ENCODE data around the gene PI4K2B. TPM values are rescaled to one million over a fixed set of nuclear protein-coding genes. Genes with fewer than 3 reads are reported as not detected.

The PI4K2B gene
- total RNA-seq, 2 donors from 2014 or later, result 15.6 to 16.1 TPM

- Histone ChIP-seq H3K9me3 (ENCODE audit: control insufficient read depth, low read length) (peaks cover 30% of the 10 kb centered on the region), H3K27me3 (ENCODE audit: control insufficient read depth, insufficient read depth, low read length, poor library complexity, severe bottlenecking) (no peaks in the 10 kb centered on the region), H3K36me3 (ENCODE audit: control insufficient read depth, insufficient read depth, low read length) (no peaks in the 10 kb centered on the region), H3K4me1 (ENCODE audit: control insufficient read depth, insufficient read depth, low read length) (peaks cover 5% of the 10 kb centered on the region), H3K9ac (ENCODE audit: extremely low read depth, low read length, poor library complexity, severe bottlenecking) (no peak overlapping the region), H3K4me3 (ENCODE audit: low read length) (no peak overlapping the region), H3K27ac (ENCODE audit: low read depth, low read length) (no peak overlapping the region)
- H3K4me3 Mint-ChIP-seq, result no peak overlapping the region
- H3K9me3 Mint-ChIP-seq, result peaks cover 22% of the 10 kb centered on the region
- 89 to 100% methylated on average over 1 of the region's 1 CpG for WGBS, 2 experiments (ENCODE audit: insufficient coverage in 1 of 2, insufficient read length in 1 of 2)
- TF ChIP-seq, protein P1, sequence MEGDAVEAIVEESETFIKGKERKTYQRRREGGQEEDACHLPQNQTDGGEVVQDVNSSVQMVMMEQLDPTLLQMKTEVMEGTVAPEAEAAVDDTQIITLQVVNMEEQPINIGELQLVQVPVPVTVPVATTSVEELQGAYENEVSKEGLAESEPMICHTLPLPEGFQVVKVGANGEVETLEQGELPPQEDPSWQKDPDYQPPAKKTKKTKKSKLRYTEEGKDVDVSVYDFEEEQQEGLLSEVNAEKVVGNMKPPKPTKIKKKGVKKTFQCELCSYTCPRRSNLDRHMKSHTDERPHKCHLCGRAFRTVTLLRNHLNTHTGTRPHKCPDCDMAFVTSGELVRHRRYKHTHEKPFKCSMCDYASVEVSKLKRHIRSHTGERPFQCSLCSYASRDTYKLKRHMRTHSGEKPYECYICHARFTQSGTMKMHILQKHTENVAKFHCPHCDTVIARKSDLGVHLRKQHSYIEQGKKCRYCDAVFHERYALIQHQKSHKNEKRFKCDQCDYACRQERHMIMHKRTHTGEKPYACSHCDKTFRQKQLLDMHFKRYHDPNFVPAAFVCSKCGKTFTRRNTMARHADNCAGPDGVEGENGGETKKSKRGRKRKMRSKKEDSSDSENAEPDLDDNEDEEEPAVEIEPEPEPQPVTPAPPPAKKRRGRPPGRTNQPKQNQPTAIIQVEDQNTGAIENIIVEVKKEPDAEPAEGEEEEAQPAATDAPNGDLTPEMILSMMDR (conservative IDR thresholded peaks at IDR 0.05), result no peak
- DNase-seq, result peak; percentile 47
- H3K27ac Mint-ChIP-seq, result no peak overlapping the region
- H3K36me3 Mint-ChIP-seq (ENCODE audit: low read depth), result no peaks in the 10 kb centered on the region
- H3K4me1 Mint-ChIP-seq, result peaks cover 3% of the 10 kb centered on the region
- H3K27me3 Mint-ChIP-seq (ENCODE audit: insufficient read depth), result no peaks in the 10 kb centered on the region
These were observed 18.3 kb upstream of the PI4K2B start for GRCh38 chr4:25215511-25215910.

DNA sequence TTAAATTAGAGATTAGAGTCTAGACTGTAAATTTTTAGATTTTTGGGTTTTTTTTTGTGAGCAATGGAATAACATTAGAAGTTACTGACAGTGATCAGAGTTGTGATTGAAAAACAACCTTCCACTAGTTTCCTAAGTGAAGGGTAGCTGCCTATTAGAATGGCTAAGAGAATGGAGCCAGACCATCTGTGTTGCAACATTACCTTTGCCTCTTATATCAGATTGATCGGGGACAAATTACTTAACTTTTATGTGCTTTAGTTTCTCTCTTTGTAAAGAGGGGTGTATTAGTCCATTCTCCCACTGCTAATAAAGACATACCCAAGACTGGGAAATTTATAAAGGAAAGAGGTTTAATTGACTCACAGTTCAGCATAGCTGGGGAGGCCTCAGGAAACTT is 12.5 kb upstream of the PI4K2B start:
- no peak for DNase-seq
- no peaks in the 10 kb centered on the region for H3K27me3 ChIP-seq (ENCODE audit: control insufficient read depth, insufficient read depth, low read length, poor library complexity, severe bottlenecking)
- H3K27ac Mint-ChIP-seq, result no peak overlapping the region
- H3K9me3 ChIP-seq (ENCODE audit: control insufficient read depth, low read length), result peaks cover 52% of the 10 kb centered on the region
- no peaks in the 10 kb centered on the region for H3K27me3 Mint-ChIP-seq (ENCODE audit: insufficient read depth)
- no peak overlapping the region for H3K9ac ChIP-seq (ENCODE audit: extremely low read depth, low read length, poor library complexity, severe bottlenecking)
- no peak overlapping the region for H3K4me3 Mint-ChIP-seq
- H3K27ac ChIP-seq (ENCODE audit: low read depth, low read length), result no peak overlapping the region
- WGBS, 2 experiments (ENCODE audit: insufficient coverage in 1 of 2, insufficient read length in 1 of 2), result 100% methylated on average over 1 of the region's 1 CpG; no CpG with 5 or more reads in 1 of the 2 experiments
- H3K9me3 Mint-ChIP-seq, result peaks cover 55% of the 10 kb centered on the region
- TF ChIP-seq, protein P1 (conservative IDR thresholded peaks at IDR 0.05), result no peak
- H3K36me3 Mint-ChIP-seq (ENCODE audit: low read depth), result peaks cover 6% of the 10 kb centered on the region
- no peak overlapping the region for H3K4me3 ChIP-seq (ENCODE audit: low read length)
- no peaks in the 10 kb centered on the region for H3K4me1 Mint-ChIP-seq
- H3K36me3 ChIP-seq (ENCODE audit: control insufficient read depth, insufficient read depth, low read length), result no peaks in the 10 kb centered on the region
- H3K4me1 ChIP-seq (ENCODE audit: control insufficient read depth, insufficient read depth, low read length), result no peaks in the 10 kb centered on the region

DNA sequence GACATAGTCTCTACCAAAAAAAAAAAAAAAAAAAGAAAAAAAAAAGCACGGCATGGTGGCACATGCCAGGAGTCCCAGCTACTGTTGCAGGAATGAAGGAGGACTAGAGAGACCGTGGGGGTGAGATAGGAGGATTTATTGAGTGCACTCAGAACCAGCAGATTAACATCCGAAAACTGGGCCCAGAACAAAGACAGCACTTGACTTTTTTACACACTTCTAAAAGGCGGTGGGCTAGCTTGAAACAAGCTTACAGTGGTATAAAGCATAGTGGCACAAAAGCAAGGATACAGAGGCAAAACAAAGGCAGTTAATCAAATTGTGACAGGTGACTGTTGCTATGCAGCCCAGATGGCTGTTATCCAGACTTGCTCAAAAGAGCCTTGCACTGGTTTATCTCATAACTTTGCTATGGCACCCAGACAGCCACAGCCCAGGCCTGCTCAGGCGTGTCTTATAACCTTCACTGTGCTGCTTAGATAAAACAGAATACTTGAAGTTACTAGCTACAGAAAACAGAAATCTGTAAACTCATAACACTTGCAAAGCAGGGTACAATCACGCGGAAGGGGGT is 9.9 kb upstream of the PI4K2B start:
- H3K9me3 Mint-ChIP-seq, result peaks cover 68% of the 10 kb centered on the region
- no peak overlapping the region for H3K4me3 Mint-ChIP-seq
- 88 to 100% methylated on average over 3 to 7 of the region's 7 CpGs for WGBS, 2 experiments (ENCODE audit: insufficient coverage in 1 of 2, insufficient read length in 1 of 2)
- Histone ChIP-seq H3K36me3 (ENCODE audit: control insufficient read depth, insufficient read depth, low read length) (no peaks in the 10 kb centered on the region), H3K27me3 (ENCODE audit: control insufficient read depth, insufficient read depth, low read length, poor library complexity, severe bottlenecking) (no peaks in the 10 kb centered on the region), H3K9me3 (ENCODE audit: control insufficient read depth, low read length) (peaks cover 65% of the 10 kb centered on the region), H3K4me3 (ENCODE audit: low read length) (no peak overlapping the region), H3K4me1 (ENCODE audit: control insufficient read depth, insufficient read depth, low read length) (no peaks in the 10 kb centered on the region), H3K9ac (ENCODE audit: extremely low read depth, low read length, poor library complexity, severe bottlenecking) (no peak overlapping the region), H3K27ac (ENCODE audit: low read depth, low read length) (no peak overlapping the region)
- no peak overlapping the region for H3K27ac Mint-ChIP-seq
- peaks cover 6% of the 10 kb centered on the region for H3K36me3 Mint-ChIP-seq (ENCODE audit: low read depth)
- no peaks in the 10 kb centered on the region for H3K27me3 Mint-ChIP-seq (ENCODE audit: insufficient read depth)
- DNase-seq, result peak; percentile 81
- TF ChIP-seq, protein P1 (conservative IDR thresholded peaks at IDR 0.05), result no peak
- H3K4me1 Mint-ChIP-seq, result no peaks in the 10 kb centered on the region

Measured in endodermal cell (in vitro differentiated cells).